RWPE2 (cell line): Measurements from ENCODE around the gene CHRM4.

ENCODE experiments used
- ATAC-seq: fragments of 200-7000 bp; cut with Tn5 transposase; 3 replicates; pipeline ENCODE4 v1.9.1; 2021; ENCODE audit warnings: low read depth
- DNase-seq: peaks from one replicate; pipeline ENCODE4 v3.0.0-alpha.2; 2020; ENCODE audit warnings: low spot score
- H3K27ac ChIP-seq: fragments of 450-650 bp; 2 replicates; pipeline ENCODE4 v1.5.1; 2017; ENCODE audit warnings: mild to moderate bottlenecking; ENCODE audit not compliant: poor library complexity, severe bottlenecking
- H3K27me3 ChIP-seq: fragments of 250-450 bp; sonication (Bioruptor Pico); 2 replicates; pipeline ENCODE4 v1.5.1; 2021; ENCODE audit warnings: mild to moderate bottlenecking, moderate library complexity; ENCODE audit not compliant: insufficient read depth, poor library complexity, severe bottlenecking
- H3K36me3 ChIP-seq: fragments of 250-450 bp; sonication (Bioruptor Pico); 2 replicates; pipeline ENCODE4 v1.5.1; 2020; ENCODE audit warnings: low read depth, mild to moderate bottlenecking, moderate library complexity
- H3K4me1 ChIP-seq: fragments of 250-450 bp; sonication (Bioruptor Pico); 2 replicates; pipeline ENCODE4 v1.5.1; 2021; ENCODE audit warnings: mild to moderate bottlenecking, moderate library complexity; ENCODE audit not compliant: insufficient read depth, poor library complexity, severe bottlenecking
- H3K4me3 ChIP-seq: fragments of 250-450 bp; sonication (Bioruptor Pico); 2 replicates; pipeline ENCODE4 v1.5.1; 2021; ENCODE audit warnings: mild to moderate bottlenecking, moderate library complexity; ENCODE audit not compliant: severe bottlenecking
- H3K9me3 ChIP-seq: fragments of 250-450 bp; sonication (Bioruptor Pico); 2 replicates; pipeline ENCODE4 v1.5.1; 2021; ENCODE audit warnings: mild to moderate bottlenecking, moderate library complexity; ENCODE audit not compliant: severe bottlenecking
- TF ChIP-seq, protein P1 (sequence below): fragments of 450-650 bp; IDR thresholded peaks from one replicate; pipeline ENCODE4 v1.5.1; 2017; ENCODE audit warnings: mild to moderate bottlenecking, moderate library complexity; ENCODE audit not compliant: poor library complexity, severe bottlenecking

Gene CHRM4

DNA sequence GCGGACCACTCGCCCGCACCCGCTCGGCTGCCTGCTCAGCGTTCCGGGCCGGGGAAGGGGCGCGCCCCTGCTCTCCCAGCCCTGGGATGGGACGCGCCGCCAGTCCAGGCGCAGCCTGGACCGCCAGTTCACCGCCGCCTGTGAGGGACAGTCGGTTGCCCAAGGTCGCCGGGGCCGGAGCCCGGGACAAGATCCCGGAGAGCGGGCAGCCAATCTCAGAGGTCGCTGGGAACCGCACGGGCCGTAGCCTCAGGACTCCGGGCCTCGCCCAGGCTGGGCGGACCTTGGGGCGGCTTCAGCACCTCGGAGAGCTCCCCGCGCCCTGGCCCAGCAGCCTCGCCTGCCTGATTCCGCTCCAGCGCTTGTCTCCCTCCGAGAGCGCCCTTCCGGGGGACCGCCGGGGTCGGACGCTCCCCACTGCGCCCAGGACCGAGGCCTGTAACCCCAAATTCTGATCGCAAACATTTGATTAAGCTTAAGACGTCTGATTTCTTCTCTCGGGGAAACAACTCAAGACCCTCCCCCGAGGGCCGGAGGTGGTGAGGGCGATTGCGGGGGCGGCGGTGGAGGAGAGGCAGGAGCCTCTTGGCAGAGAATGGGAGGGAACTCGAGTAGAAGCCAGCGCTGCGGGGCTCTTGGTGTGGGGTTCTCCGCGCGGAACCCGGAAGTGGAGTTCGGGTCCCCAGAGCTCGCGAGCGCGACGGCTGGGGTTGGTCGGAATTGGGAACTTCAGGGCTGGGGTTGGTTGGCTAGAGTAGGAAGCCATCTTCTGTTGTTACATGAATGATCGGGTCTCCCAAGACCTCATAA, 1.1 kb upstream of the CHRM4 start:
- H3K9me3 ChIP-seq = no peaks in the 10 kb centered on the region
- H3K27ac ChIP-seq = no peak overlapping the region
- TF ChIP-seq, protein P1, sequence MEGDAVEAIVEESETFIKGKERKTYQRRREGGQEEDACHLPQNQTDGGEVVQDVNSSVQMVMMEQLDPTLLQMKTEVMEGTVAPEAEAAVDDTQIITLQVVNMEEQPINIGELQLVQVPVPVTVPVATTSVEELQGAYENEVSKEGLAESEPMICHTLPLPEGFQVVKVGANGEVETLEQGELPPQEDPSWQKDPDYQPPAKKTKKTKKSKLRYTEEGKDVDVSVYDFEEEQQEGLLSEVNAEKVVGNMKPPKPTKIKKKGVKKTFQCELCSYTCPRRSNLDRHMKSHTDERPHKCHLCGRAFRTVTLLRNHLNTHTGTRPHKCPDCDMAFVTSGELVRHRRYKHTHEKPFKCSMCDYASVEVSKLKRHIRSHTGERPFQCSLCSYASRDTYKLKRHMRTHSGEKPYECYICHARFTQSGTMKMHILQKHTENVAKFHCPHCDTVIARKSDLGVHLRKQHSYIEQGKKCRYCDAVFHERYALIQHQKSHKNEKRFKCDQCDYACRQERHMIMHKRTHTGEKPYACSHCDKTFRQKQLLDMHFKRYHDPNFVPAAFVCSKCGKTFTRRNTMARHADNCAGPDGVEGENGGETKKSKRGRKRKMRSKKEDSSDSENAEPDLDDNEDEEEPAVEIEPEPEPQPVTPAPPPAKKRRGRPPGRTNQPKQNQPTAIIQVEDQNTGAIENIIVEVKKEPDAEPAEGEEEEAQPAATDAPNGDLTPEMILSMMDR = peak; percentile 0
- no peaks in the 10 kb centered on the region for H3K4me1 ChIP-seq
- H3K4me3 ChIP-seq = peak overlapping the region; percentile 40
- ATAC-seq (peak; percentile 73), DNase-seq (peak; percentile 76)
- peaks cover 35% of the 10 kb centered on the region for H3K27me3 ChIP-seq
- H3K36me3 ChIP-seq = no peaks in the 10 kb centered on the region

DNA sequence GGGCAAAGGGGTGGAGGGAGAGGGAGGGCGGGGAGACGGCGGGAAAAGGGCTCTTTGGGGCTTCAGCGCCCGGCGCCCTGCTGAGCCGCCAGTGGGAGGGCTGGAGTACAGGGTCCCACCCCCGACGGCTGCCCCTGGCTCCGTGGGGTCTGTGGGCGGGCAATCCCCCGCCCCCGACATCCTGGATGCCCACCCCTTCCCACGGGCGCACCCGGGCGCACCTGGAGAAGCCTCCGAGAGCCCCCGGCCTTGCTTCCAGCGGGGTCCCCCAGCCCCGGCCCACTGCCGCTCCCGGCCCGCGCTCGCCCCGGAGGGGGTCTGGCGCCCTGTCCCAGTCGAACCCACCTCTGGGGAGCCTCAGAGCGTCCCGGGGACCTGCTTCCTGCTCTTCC, 394 bp downstream of the CHRM4 start:
- Histone ChIP-seq H3K4me1 (no peaks in the 10 kb centered on the region), H3K36me3 (no peaks in the 10 kb centered on the region), H3K4me3 (peak overlapping the region; percentile 40), H3K9me3 (no peaks in the 10 kb centered on the region), H3K27ac (no peak overlapping the region), H3K27me3 (peaks cover 35% of the 10 kb centered on the region)
- TF ChIP-seq, protein P1 = no peak
- no peak for DNase-seq
- ATAC-seq = no peak

GRCh38 chr11:46390331-46391171, 1.0 kb downstream of the CHRM4 start:
- Histone ChIP-seq H3K4me1 (no peaks in the 10 kb centered on the region), H3K36me3 (no peaks in the 10 kb centered on the region), H3K27ac (no peak overlapping the region), H3K4me3 (no peak overlapping the region), H3K27me3 (peaks cover 35% of the 10 kb centered on the region), H3K9me3 (no peaks in the 10 kb centered on the region)
- peak; percentile 51 for DNase-seq
- no peak for ATAC-seq
- TF ChIP-seq, protein P1 = no peak

DNA sequence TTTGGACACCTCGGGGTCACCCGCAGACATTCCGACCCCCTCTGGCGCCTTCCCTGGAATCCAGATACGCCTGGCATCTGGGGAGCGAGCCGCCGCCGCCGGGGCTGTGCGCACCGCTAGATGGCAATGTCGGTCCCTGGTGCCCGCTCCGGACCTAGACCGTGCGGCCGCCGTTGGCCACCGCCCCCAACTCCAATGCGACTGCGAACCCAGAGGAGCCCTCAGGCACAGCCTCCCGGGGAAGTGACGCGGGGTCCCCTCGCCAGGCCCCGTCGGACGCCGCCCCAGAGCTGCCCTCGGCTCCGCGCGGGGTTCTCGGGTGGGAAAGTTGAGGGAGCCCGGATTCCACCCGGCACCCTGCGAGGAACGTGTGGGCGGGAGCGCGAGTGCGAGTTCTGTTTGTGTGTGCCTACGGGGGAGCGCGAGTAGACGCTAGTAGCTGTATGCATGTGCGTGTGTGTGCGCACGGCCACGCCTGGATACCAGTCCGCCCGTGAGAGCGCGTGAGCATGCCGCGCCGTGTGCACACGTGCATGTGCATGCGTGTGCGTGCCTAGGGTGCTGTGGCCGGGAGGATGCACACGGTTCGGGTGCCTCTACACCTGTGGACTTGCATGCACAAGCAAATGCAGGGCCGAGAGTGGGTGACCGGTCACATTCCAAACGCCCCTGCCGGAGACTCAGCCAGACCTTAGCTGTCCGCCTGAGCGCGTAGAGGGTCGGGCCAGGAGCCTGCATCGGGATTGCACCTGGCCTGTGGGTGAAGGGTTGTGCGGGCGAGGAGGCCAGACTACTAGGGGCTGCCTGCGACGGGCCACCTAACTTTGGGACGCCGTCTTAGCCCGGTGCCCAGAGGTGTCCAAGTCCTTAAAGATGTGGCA, 1.9 kb downstream of the CHRM4 start:
- peaks cover 35% of the 10 kb centered on the region for H3K27me3 ChIP-seq
- no peaks in the 10 kb centered on the region for H3K9me3 ChIP-seq
- no peaks in the 10 kb centered on the region for H3K4me1 ChIP-seq
- peak overlapping the region; percentile 31 for H3K4me3 ChIP-seq
- H3K27ac ChIP-seq = no peak overlapping the region
- H3K36me3 ChIP-seq = no peaks in the 10 kb centered on the region
- ATAC-seq (peak; percentile 73), DNase-seq (peak; percentile 77)
- TF ChIP-seq, protein P1 = peak; percentile 95
